Measurements from ENCODE around the gene ALG3.

Gene ALG3

DNA sequence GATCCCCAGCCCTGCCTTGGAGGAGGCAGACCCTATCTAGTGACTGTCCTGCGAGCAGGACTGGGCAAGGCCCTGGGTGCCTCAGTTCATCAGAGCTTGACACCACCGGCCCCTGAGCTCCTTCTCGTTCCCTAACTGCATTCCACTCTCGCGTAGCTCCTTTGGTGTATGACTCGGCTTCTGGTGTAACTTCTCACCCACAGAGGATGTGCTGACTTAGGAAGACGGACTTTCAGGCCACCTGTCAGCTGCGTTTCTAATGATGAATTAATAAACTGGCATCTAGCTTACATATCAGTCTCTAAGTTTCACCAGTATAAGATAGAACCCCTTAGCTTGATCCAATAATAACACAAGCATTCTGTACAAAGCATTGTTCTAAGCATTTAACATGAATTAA lies 45.2 kb downstream of the ALG3 start:
- no peak overlapping the region for H3K27ac ChIP-seq
- TF ChIP-seq, protein P1, sequence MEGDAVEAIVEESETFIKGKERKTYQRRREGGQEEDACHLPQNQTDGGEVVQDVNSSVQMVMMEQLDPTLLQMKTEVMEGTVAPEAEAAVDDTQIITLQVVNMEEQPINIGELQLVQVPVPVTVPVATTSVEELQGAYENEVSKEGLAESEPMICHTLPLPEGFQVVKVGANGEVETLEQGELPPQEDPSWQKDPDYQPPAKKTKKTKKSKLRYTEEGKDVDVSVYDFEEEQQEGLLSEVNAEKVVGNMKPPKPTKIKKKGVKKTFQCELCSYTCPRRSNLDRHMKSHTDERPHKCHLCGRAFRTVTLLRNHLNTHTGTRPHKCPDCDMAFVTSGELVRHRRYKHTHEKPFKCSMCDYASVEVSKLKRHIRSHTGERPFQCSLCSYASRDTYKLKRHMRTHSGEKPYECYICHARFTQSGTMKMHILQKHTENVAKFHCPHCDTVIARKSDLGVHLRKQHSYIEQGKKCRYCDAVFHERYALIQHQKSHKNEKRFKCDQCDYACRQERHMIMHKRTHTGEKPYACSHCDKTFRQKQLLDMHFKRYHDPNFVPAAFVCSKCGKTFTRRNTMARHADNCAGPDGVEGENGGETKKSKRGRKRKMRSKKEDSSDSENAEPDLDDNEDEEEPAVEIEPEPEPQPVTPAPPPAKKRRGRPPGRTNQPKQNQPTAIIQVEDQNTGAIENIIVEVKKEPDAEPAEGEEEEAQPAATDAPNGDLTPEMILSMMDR (conservative IDR thresholded peaks at IDR 0.05) = no peak
- TF ChIP-seq ZFX (IDR thresholded peaks at IDR 0.05) = no peak

DNA sequence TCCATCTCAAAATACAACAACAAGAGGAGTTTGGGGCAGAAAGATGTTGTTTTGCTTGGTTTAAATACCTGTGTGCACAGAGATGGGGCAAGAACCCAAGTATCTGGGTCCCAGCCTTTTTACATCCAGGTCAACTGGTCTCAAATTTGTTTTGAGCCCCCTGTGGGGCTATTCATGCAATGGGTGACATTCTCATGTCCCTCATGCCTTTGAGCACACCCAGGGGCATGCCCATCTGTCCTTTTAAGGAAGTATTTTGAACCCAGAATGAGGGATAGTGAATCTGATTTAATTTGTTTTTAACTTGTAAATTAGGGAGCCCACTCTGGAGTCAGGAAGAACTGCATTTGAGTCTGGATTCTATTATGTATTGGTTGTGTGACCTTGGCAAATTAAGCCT lies 47.9 kb downstream of the ALG3 start:
- no peak for TF ChIP-seq ZFX (IDR thresholded peaks at IDR 0.05)
- no peak overlapping the region for H3K27ac ChIP-seq

DNA sequence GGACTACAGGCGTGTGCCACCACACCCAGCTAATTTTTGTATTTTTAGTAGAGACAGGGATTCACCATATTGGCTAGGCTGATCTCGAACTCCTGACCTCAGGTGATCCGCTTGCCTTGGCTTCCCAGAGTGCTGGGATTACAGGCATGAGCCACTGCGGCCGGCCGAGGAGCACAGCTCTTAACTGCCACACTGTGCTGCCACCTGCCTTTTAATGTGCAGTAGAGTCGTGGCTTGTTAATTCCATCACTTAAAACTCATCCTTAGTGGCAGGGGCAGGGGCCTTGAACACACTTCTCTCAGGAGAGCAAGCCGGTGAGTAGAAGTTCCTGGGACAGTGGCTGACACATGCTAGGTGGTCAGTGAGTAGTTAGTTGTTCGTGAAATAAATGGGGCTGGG lies 50.3 kb downstream of the ALG3 start:
- TF ChIP-seq, protein P1 (conservative IDR thresholded peaks at IDR 0.05) = no peak
- no peak for TF ChIP-seq ZFX (IDR thresholded peaks at IDR 0.05)
- no peak overlapping the region for H3K27ac ChIP-seq

DNA sequence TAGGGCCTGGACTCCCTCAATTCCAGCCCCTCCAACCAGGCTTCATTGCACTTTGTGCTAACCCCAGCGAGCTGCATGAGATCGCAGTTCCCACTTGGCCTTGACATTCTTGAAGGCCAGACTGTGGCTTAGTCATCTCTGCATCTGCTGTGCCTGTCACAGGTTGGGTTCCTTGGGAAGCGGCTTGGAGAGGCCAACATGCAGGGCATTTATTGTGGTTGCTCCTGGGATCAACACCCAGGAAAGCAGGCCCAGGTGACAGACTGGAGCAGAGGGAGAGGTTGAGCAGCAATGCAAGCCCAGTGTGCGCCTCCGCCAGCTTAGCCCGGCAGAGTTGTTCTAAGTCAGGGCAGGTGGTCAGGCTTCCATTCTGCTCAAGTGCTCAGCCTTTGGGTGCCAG lies 52.2 kb downstream of the ALG3 start:
- no peak overlapping the region for H3K27ac ChIP-seq
- TF ChIP-seq, protein P1 (conservative IDR thresholded peaks at IDR 0.05) = no peak
- TF ChIP-seq ZFX (IDR thresholded peaks at IDR 0.05) = no peak

DNA sequence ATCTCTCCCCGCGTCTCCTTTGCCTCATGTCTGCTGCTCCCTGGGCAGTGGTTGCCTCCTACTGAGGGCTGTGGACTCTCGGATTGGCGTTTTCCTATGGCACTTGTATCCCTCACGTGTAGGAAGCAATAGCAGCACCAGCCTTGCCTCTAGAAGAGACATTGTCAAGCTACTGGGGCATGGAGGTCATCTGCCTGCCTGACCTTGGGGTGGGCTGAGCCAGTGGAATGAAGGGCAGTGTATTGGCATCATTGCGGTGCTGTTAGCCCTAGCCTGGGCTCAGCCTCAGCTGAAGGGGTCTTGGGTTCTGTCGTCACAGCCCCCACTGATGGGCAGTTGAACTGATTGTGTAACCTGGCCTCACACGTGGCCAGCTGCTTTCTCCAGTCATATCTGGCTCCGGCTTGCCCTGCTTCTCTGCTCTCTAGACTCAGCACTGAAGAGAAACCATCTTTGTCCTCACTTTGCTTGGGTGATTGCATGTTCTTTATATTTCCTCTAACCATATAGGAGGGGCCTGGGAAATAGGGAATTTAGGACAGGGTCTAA lies 54.7 kb downstream of the ALG3 start:
- no peak for TF ChIP-seq ZFX (IDR thresholded peaks at IDR 0.05)
- TF ChIP-seq, protein P1 (conservative IDR thresholded peaks at IDR 0.05) = no peak
- H3K27ac ChIP-seq = no peak overlapping the region

DNA sequence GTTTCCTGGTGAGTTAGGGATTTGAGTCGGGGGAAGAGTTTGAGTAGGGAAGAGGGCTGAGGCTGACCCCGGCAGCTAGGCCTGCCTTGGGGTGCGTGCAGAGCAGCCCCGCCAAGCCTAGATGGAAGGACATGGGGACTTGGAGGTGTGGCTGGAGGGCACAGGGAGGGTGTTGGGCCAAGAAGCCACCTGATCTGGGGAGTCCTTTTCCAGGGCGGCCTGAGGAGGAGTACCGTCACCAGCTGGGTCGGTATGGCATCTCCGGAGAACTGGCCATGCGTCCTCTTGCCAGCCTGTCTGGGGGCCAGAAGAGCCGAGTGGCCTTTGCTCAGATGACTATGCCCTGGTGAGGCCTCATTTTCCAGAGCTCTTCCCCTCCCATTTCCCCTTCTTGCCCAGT lies 55.9 kb downstream of the ALG3 start:
- H3K27ac ChIP-seq = no peak overlapping the region
- TF ChIP-seq, protein P1 (conservative IDR thresholded peaks at IDR 0.05) = no peak
- TF ChIP-seq ZFX (IDR thresholded peaks at IDR 0.05) = no peak

Measured in C4-2B (cell line).